HepG2 (cell line): Measurements from ENCODE around the gene PARP16.
A peak's percentile ranks its signal among the peaks of the same experiment; 100 is the strongest.

Experiments
- ATRX ChIP-seq: sonication (generic); formaldehyde crosslinking; IDR thresholded peaks from 2 replicates; pipeline ENCODE4 v1.4.0; 2020; ENCODE audit warnings: missing genetic modification reagents, borderline replicate concordance
- FOXA1 ChIP-seq, 2 experiments: fragments of 450-650 bp in 1 of 2; sonication (generic) in 1 of 2; formaldehyde crosslinking in 1 of 2; IDR thresholded peaks; 2 replicates each; pipeline versions ENCODE4 v1.4.0 to v1.6.1; 2016 to 2020; ENCODE audit warnings: missing genetic modification reagents in 1 of 2
- ZNF557 ChIP-seq: sonication (generic); formaldehyde crosslinking; IDR thresholded peaks from 2 replicates; pipeline ENCODE4 v1.4.0; 2020; ENCODE audit warnings: missing genetic modification reagents
- TF ChIP-seq, protein P1 (sequence below): sonication (generic); formaldehyde crosslinking; IDR thresholded peaks from 2 replicates; pipeline ENCODE4 v1.5.0; 2020; ENCODE audit warnings: mild to moderate bottlenecking, missing genetic modification reagents, moderate library complexity
- TF ChIP-seq, protein P2 (sequence below): sonication (generic); formaldehyde crosslinking; IDR thresholded peaks from 2 replicates; pipeline ENCODE4 v1.4.0; 2020; ENCODE audit warnings: missing genetic modification reagents
- TF ChIP-seq, protein P3 (sequence below): sonication (generic); formaldehyde crosslinking; IDR thresholded peaks from 2 replicates; pipeline ENCODE4 v1.4.0; 2020; ENCODE audit warnings: missing genetic modification reagents
- TF ChIP-seq, protein P4 (sequence below): IDR thresholded peaks from 2 replicates; pipeline ENCODE4 v1.6.1; 2016

DNA sequence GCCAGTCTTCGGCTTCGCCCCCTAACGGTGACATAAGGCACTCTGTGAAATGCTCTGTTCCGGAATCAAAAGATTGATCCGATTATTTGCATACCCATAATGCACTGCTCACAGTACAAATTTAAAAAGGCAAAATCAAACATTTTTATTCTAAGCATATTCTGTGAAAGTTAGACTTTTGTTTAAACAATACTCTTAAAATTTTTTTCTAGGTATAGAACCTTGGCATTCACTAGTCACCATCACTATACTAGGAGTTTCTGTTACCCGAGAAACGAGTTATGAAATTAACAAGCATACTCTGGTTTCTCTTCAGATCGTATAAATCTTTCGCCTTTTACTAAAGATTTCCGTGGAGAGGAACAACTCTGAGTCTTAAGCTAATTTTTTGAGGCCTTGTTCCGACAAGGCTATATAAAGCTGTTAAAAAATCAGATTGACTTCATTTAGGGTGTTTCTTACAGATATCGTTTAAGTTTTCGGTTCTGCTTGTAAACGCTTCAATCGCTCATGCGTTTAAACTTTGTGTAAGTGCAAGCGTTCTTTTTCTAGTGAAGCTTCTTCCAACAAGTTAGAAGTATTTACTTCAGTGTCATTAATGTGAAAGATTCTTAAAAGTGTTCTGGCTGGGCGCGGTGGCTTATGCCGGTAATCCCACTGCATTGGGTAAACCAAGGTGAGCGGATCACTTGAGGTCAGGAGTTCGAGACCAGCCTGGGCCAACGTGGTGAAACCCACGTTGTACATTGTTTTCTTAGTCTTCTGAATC, 17.9 kb upstream of the PARP16 start, which contains the start of gene RNU5B-1:
- TF ChIP-seq FOXA1 (IDR thresholded peaks at IDR 0.05) = no peak
- peak; percentile 27 for TF ChIP-seq FOXA1 (CRISPR knock-in tag; IDR thresholded peaks at IDR 0.05)
- TF ChIP-seq, protein P1, sequence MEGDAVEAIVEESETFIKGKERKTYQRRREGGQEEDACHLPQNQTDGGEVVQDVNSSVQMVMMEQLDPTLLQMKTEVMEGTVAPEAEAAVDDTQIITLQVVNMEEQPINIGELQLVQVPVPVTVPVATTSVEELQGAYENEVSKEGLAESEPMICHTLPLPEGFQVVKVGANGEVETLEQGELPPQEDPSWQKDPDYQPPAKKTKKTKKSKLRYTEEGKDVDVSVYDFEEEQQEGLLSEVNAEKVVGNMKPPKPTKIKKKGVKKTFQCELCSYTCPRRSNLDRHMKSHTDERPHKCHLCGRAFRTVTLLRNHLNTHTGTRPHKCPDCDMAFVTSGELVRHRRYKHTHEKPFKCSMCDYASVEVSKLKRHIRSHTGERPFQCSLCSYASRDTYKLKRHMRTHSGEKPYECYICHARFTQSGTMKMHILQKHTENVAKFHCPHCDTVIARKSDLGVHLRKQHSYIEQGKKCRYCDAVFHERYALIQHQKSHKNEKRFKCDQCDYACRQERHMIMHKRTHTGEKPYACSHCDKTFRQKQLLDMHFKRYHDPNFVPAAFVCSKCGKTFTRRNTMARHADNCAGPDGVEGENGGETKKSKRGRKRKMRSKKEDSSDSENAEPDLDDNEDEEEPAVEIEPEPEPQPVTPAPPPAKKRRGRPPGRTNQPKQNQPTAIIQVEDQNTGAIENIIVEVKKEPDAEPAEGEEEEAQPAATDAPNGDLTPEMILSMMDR (CRISPR knock-in tag) = peak; percentile 78
- TF ChIP-seq, protein P2, sequence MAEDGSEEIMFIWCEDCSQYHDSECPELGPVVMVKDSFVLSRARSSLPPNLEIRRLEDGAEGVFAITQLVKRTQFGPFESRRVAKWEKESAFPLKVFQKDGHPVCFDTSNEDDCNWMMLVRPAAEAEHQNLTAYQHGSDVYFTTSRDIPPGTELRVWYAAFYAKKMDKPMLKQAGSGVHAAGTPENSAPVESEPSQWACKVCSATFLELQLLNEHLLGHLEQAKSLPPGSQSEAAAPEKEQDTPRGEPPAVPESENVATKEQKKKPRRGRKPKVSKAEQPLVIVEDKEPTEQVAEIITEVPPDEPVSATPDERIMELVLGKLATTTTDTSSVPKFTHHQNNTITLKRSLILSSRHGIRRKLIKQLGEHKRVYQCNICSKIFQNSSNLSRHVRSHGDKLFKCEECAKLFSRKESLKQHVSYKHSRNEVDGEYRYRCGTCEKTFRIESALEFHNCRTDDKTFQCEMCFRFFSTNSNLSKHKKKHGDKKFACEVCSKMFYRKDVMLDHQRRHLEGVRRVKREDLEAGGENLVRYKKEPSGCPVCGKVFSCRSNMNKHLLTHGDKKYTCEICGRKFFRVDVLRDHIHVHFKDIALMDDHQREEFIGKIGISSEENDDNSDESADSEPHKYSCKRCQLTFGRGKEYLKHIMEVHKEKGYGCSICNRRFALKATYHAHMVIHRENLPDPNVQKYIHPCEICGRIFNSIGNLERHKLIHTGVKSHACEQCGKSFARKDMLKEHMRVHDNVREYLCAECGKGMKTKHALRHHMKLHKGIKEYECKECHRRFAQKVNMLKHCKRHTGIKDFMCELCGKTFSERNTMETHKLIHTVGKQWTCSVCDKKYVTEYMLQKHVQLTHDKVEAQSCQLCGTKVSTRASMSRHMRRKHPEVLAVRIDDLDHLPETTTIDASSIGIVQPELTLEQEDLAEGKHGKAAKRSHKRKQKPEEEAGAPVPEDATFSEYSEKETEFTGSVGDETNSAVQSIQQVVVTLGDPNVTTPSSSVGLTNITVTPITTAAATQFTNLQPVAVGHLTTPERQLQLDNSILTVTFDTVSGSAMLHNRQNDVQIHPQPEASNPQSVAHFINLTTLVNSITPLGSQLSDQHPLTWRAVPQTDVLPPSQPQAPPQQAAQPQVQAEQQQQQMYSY = peak; percentile 58; the same call in 1 of the 2 replicates
- TF ChIP-seq, protein P3, sequence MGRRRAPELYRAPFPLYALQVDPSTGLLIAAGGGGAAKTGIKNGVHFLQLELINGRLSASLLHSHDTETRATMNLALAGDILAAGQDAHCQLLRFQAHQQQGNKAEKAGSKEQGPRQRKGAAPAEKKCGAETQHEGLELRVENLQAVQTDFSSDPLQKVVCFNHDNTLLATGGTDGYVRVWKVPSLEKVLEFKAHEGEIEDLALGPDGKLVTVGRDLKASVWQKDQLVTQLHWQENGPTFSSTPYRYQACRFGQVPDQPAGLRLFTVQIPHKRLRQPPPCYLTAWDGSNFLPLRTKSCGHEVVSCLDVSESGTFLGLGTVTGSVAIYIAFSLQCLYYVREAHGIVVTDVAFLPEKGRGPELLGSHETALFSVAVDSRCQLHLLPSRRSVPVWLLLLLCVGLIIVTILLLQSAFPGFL (CRISPR knock-in tag) = no peak
- TF ChIP-seq ZNF557 (CRISPR knock-in tag) = peak; percentile 12; the same call in 1 of the 2 replicates
- TF ChIP-seq ATRX = no peak
- TF ChIP-seq, protein P4, sequence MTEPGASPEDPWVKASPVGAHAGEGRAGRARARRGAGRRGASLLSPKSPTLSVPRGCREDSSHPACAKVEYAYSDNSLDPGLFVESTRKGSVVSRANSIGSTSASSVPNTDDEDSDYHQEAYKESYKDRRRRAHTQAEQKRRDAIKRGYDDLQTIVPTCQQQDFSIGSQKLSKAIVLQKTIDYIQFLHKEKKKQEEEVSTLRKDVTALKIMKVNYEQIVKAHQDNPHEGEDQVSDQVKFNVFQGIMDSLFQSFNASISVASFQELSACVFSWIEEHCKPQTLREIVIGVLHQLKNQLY (CRISPR knock-in tag) = peak; percentile 37
